Osteoblast (primary cell): ENCODE results near the gene EPC1. TPM values are rescaled to one million over a fixed set of nuclear protein-coding genes. Genes with fewer than 3 reads are reported as not detected.

Experiments
- DNase-seq: peaks from one replicate; pipeline ENCODE4 v3.0.0; 2011; ENCODE audit warnings: low spot score, mixed read lengths; ENCODE audit not compliant: insufficient read length; ENCODE audit errors: missing footprints
- H2AFZ ChIP-seq: 2 replicates; pipeline ENCODE4 v1.6.0; 2011; ENCODE audit warnings: mild to moderate bottlenecking, low read length
- H3K27ac ChIP-seq: 2 replicates; pipeline ENCODE4 v1.5.1; 2011; ENCODE audit warnings: mild to moderate bottlenecking, low read depth, low read length, moderate library complexity
- H3K27me3 ChIP-seq: 2 replicates; pipeline ENCODE4 v1.6.0; 2012; ENCODE audit warnings: mild to moderate bottlenecking, control low read depth, inconsistent platforms, low read length, moderate library complexity; ENCODE audit not compliant: insufficient read depth
- H3K36me3 ChIP-seq: 2 replicates; pipeline ENCODE4 v1.5.1; 2011; ENCODE audit warnings: mild to moderate bottlenecking, low read length, control low read depth, moderate library complexity; ENCODE audit not compliant: insufficient read depth
- H3K4me1 ChIP-seq: 2 replicates; pipeline ENCODE4 v1.5.1; 2011; ENCODE audit warnings: mild to moderate bottlenecking, low read length, control low read depth, moderate library complexity; ENCODE audit not compliant: insufficient read depth
- H3K4me2 ChIP-seq: 2 replicates; pipeline ENCODE4 v1.6.0; 2011; ENCODE audit warnings: mild to moderate bottlenecking, low read length; ENCODE audit not compliant: insufficient read depth
- H3K4me3 ChIP-seq: fragments of 200-600 bp; sonication (generic); 3 replicates; pipeline ENCODE4 v1.5.1; 2012; ENCODE audit warnings: mild to moderate bottlenecking, low read length, inconsistent platforms; ENCODE audit not compliant: insufficient read depth
- H3K79me2 ChIP-seq: 2 replicates; pipeline ENCODE4 v1.6.0; 2012; ENCODE audit warnings: mild to moderate bottlenecking, low read length, control low read depth, inconsistent platforms; ENCODE audit not compliant: insufficient read depth
- H3K9me3 ChIP-seq: 2 replicates; pipeline ENCODE4 v1.5.1; 2011; ENCODE audit warnings: low read depth, low read length, control low read depth
- H4K20me1 ChIP-seq: 2 replicates; pipeline ENCODE4 v1.6.0; 2012; ENCODE audit warnings: mild to moderate bottlenecking, low read length, control low read depth; ENCODE audit not compliant: insufficient read depth
- CTCF ChIP-seq: IDR thresholded peaks from 2 replicates; pipeline ENCODE4 v1.5.1; 2011; ENCODE audit warnings: mild to moderate bottlenecking, low read depth, low read length, moderate library complexity; ENCODE audit errors: extremely low read depth
- total RNA-seq: library from RNA; depleted of rRNA; stranded (reverse); fragments of >200 nt; gene quantifications from 2 replicates; pipeline ENCODE4 v1.2.3, GENCODE V29; 2012

EPC1 gene
- total RNA-seq, 1 donor: 30.8 TPM

GRCh38 chr10:32279795-32280194 is 67.2 kb downstream of the EPC1 start:
- H3K27me3 ChIP-seq: no peaks in the 10 kb centered on the region
- H3K4me3 ChIP-seq: no peak overlapping the region
- no peak overlapping the region for H2AFZ ChIP-seq
- DNase-seq: no peak
- H4K20me1 ChIP-seq: peaks cover 15% of the 10 kb centered on the region
- peaks cover 22% of the 10 kb centered on the region for H3K36me3 ChIP-seq
- no peak overlapping the region for H3K27ac ChIP-seq
- no peak for TF ChIP-seq CTCF
- peaks cover 71% of the 10 kb centered on the region for H3K79me2 ChIP-seq
- H3K4me2 ChIP-seq: no peak overlapping the region
- no peaks in the 10 kb centered on the region for H3K4me1 ChIP-seq
- no peaks in the 10 kb centered on the region for H3K9me3 ChIP-seq

- Histone ChIP-seq H3K4me1 (no peaks in the 10 kb centered on the region), H3K4me3 (no peak overlapping the region), H3K9me3 (no peaks in the 10 kb centered on the region), H3K36me3 (peaks cover 51% of the 10 kb centered on the region), H3K27me3 (no peaks in the 10 kb centered on the region), H3K4me2 (no peak overlapping the region), H4K20me1 (peaks cover 19% of the 10 kb centered on the region), H2AFZ (no peak overlapping the region), H3K79me2 (peaks cover 41% of the 10 kb centered on the region), H3K27ac (no peak overlapping the region)
- no peak for DNase-seq
- TF ChIP-seq CTCF: no peak
These were observed 73.6 kb downstream of the EPC1 start for GRCh38 chr10:32273336-32273735.

- H3K27me3 ChIP-seq: no peaks in the 10 kb centered on the region
- no peak overlapping the region for H3K4me3 ChIP-seq
- no peak overlapping the region for H3K27ac ChIP-seq
- no peak overlapping the region for H2AFZ ChIP-seq
- peaks cover 15% of the 10 kb centered on the region for H4K20me1 ChIP-seq
- peaks cover 26% of the 10 kb centered on the region for H3K79me2 ChIP-seq
- no peak for DNase-seq
- H3K4me1 ChIP-seq: no peaks in the 10 kb centered on the region
- no peak for TF ChIP-seq CTCF
- no peaks in the 10 kb centered on the region for H3K9me3 ChIP-seq
- peaks cover 60% of the 10 kb centered on the region for H3K36me3 ChIP-seq
- no peak overlapping the region for H3K4me2 ChIP-seq
These were observed 75.3 kb downstream of the EPC1 start for GRCh38 chr10:32271617-32272016.

- H3K4me2 ChIP-seq: no peak overlapping the region
- no peaks in the 10 kb centered on the region for H3K4me1 ChIP-seq
- H3K36me3 ChIP-seq: peaks cover 57% of the 10 kb centered on the region
- TF ChIP-seq CTCF: no peak
- no peak overlapping the region for H2AFZ ChIP-seq
- H3K9me3 ChIP-seq: no peaks in the 10 kb centered on the region
- H4K20me1 ChIP-seq: peaks cover 15% of the 10 kb centered on the region
- no peak overlapping the region for H3K4me3 ChIP-seq
- no peak for DNase-seq
- peaks cover 16% of the 10 kb centered on the region for H3K79me2 ChIP-seq
- H3K27ac ChIP-seq: no peak overlapping the region
- H3K27me3 ChIP-seq: no peaks in the 10 kb centered on the region
These were observed 77.4 kb downstream of the EPC1 start for GRCh38 chr10:32269343-32270100.
